HG03442 (cell line): ENCODE results near the gene PSAP.
"Not testable (repeated sequence)": the region's sequence is repeated elsewhere in the genome, so short reads cannot be mapped to it uniquely, and the experiment has no call there.

Experiments
- ATAC-seq: cut with Tn5 transposase; IDR thresholded peaks from one replicate; pipeline ENCODE4 v1.9.1; 2021; ENCODE audit warnings: mild to moderate bottlenecking, moderate library complexity; ENCODE audit not compliant: unreplicated experiment

The PSAP gene

GRCh38 chr10:71874680-71875354 lies 23.8 kb upstream of the PSAP start:
- ATAC-seq = not testable (repeated sequence)

GRCh38 chr10:71873582-71874211 lies 22.6 kb upstream of the PSAP start:
- peak; percentile 89 for ATAC-seq

GRCh38 chr10:71869601-71870000 lies 18.6 kb upstream of the PSAP start:
- ATAC-seq = not testable (repeated sequence)

GRCh38 chr10:71868192-71868697 lies 17.2 kb upstream of the PSAP start:
- no peak for ATAC-seq

GRCh38 chr10:71865561-71866041 lies 14.6 kb upstream of the PSAP start:
- no peak for ATAC-seq

DNA sequence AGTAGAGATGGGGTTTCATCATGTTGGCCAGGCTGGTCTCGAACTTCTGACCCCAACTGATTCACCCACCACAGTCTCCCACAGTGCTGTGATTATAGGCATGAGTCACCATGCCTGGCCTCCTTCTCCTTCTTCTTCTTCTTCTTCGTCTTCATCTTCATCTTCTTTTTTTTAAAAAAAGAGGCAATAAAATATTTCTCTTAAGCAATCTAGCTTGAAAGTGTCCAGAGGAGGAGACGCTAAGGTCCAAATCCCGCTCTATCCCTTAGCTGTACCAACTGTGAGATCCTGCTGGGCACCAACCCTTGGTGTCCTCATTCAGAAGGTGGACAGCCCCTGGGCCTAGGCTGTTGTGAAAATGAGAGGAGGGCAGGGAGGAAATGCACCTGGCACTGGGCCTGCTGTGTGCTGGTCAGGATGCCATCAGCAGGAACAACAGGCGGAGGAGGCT lies 13.9 kb upstream of the PSAP start:
- no peak for ATAC-seq

DNA sequence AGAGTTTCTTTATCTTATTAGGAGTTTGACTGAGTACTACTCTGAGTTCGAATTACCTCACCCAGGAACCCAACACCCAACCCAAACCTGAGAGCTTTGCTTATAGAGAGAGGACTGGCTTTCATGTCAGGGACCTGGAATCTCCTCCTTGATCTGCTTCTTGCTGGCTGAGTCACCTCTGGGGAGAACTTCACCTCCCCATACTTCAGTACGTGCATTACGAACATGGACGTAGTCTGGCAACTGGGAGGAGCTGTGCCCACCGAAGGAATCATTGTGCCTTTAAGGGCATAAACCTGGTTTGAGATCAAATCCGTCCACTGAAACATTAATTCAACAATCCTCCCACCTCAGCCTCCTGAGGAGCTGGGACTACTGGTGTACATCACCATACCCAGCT lies 12.2 kb upstream of the PSAP start:
- no peak for ATAC-seq

- ATAC-seq = no peak
Observed at GRCh38 chr10:71860243-71861029, 9.4 kb upstream of the PSAP start.

GRCh38 chr10:71857934-71858890 lies 7.2 kb upstream of the PSAP start:
- ATAC-seq = no peak

DNA sequence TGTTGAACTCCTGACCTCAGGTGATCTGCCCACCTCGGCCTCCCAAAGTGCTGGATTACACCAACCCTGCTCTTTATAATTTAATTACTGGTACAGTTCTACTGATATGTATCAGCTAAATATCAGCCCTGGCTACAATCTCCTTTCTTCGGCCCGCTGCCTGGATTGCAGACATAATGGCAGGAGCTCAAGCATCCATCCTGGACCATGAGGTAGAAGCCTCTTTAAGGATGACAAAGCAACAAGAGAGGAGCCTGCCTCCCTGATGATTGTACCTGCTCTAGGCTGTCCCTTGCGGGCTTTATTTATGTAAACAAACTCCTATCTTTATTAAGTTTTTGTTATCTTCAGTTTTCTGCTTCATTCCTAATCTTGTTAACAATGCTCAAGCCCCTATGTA lies 5.6 kb upstream of the PSAP start:
- ATAC-seq = no peak

GRCh38 chr10:71854031-71854430 lies 3.0 kb upstream of the PSAP start:
- no peak for ATAC-seq

GRCh38 chr10:71852355-71852937 lies 1.4 kb upstream of the PSAP start:
- ATAC-seq = no peak

- ATAC-seq = peak; percentile 9
Observed at GRCh38 chr10:71851465-71852095, 529 bp upstream of the PSAP start.

GRCh38 chr10:71850021-71850742 lies 869 bp downstream of the PSAP start:
- ATAC-seq = no peak

- ATAC-seq = no peak
Observed at GRCh38 chr10:71849461-71849908, 1.6 kb downstream of the PSAP start.

DNA sequence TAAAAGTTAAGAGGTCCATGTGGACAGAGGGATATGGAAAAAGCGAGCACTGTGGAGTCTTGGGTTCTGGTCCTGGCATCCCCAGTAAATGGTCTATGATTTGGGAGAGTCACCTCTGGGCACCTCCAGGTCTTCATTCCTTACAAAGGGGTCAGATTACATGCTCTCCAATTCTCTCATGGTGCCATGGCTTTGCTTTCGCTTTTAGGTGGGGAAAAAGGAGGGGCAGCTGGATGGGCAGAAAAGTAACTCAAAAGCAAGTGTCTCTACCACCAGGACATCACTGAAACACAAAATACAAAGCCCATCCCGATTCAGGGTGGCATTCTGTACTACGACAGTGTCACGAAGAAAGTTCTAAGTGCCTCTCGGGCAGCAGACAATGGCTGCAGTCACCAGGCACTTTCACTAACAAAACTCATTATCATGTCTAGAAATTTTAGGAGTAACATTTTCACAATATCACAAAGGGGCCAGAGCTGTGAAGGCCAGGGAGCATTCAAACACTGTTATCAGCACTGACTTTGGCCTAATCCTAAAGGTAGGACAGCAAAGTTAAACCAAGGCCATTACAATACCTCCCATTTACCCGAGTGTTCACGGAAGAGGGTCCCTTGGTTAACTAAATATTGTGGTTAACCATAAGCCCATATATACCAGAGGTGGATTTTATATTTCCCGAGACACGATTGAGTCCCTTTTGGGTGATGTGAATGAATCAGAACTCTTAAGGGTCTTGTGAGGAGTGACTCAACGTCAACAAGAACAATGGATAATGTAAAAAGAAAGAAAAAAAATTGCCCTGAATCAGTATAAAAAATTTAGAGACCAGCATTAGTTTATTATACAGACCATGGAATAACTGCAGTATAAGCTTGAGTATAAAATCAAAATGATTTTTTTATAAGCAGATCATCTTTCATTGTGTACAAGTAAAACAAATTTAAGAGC lies 2.5 kb downstream of the PSAP start:
- ATAC-seq = no peak

DNA sequence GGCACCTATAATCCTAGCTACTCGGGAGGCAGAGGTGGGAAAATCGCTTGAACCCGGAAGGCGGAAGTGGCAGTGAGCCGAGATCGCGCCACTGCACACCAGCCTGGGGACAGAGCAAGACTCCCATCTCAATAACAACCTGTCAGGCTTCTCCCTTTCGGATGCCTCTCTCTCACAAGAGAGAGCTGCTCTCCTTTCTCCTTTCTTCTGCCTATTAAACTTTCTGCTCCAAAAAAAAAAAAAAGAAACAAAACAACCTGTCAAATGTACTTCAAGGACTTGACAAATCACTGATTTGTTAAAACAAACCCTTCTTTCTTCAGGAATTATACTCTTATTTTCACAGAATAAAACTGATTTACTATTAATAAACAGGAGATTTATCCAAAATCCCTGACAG lies 3.6 kb downstream of the PSAP start:
- ATAC-seq = no peak

- no peak for ATAC-seq
Observed at GRCh38 chr10:71846816-71847215, 4.2 kb downstream of the PSAP start.
